ENCODE data around the gene TSPAN5.

Gene TSPAN5

GRCh38 chr4:98673978-98674377 is 15.6 kb upstream of the TSPAN5 start:
- no peak for DNase-seq (ENCODE audit: low read depth in 2 of 3, low spot score in 2 of 3)

- DNase-seq (ENCODE audit: low read depth in 2 of 3, low spot score in 2 of 3), result no peak
These were observed 14.9 kb upstream of the TSPAN5 start for GRCh38 chr4:98673288-98673644.

GRCh38 chr4:98672583-98673287 is 14.3 kb upstream of the TSPAN5 start:
- DNase-seq (ENCODE audit: low read depth in 2 of 3, low spot score in 2 of 3), result no peak

GRCh38 chr4:98671131-98671530 is 12.7 kb upstream of the TSPAN5 start:
- DNase-seq (ENCODE audit: low read depth in 2 of 3, low spot score in 2 of 3), result no peak

GRCh38 chr4:98670186-98670585 is 11.8 kb upstream of the TSPAN5 start:
- DNase-seq (ENCODE audit: low read depth in 2 of 3, low spot score in 2 of 3), result no peak

- DNase-seq (ENCODE audit: low read depth in 2 of 3, low spot score in 2 of 3), result no peak
These were observed 11.2 kb upstream of the TSPAN5 start for GRCh38 chr4:98669577-98669976.

- no peak for DNase-seq (ENCODE audit: low read depth in 2 of 3, low spot score in 2 of 3)
These were observed 6.5 kb upstream of the TSPAN5 start for GRCh38 chr4:98664959-98665358.

GRCh38 chr4:98663226-98664006 is 5.0 kb upstream of the TSPAN5 start:
- DNase-seq (ENCODE audit: low read depth in 2 of 3, low spot score in 2 of 3), result peak; percentile 25 to 43 (median 40)

GRCh38 chr4:98662626-98663225 is 4.3 kb upstream of the TSPAN5 start:
- peak in 1 of 3 experiments; percentile 24 for DNase-seq (ENCODE audit: low read depth in 2 of 3, low spot score in 2 of 3)

- DNase-seq (ENCODE audit: low read depth in 2 of 3, low spot score in 2 of 3), result no peak
These were observed 3.6 kb upstream of the TSPAN5 start for GRCh38 chr4:98662055-98662453.

- no peak for DNase-seq (ENCODE audit: low read depth in 2 of 3, low spot score in 2 of 3)
These were observed 3.1 kb upstream of the TSPAN5 start for GRCh38 chr4:98661371-98662054.

GRCh38 chr4:98659741-98660462 is 1.5 kb upstream of the TSPAN5 start:
- no peak for DNase-seq (ENCODE audit: low read depth in 2 of 3, low spot score in 2 of 3)

GRCh38 chr4:98659106-98659592 is 738 bp upstream of the TSPAN5 start:
- DNase-seq (ENCODE audit: low read depth in 2 of 3, low spot score in 2 of 3), result no peak

- DNase-seq (ENCODE audit: low read depth in 2 of 3, low spot score in 2 of 3), result peak in 2 of 3 experiments; percentile 14 to 33
These were observed 702 bp downstream of the TSPAN5 start for GRCh38 chr4:98657531-98658286.

- no peak for DNase-seq (ENCODE audit: low read depth in 2 of 3, low spot score in 2 of 3)
These were observed 1.5 kb downstream of the TSPAN5 start for GRCh38 chr4:98656886-98657285.

- no peak for DNase-seq (ENCODE audit: low read depth in 2 of 3, low spot score in 2 of 3)
These were observed 2.0 kb downstream of the TSPAN5 start for GRCh38 chr4:98656443-98656842.

- no peak for DNase-seq (ENCODE audit: low read depth in 2 of 3, low spot score in 2 of 3)
These were observed 4.2 kb downstream of the TSPAN5 start for GRCh38 chr4:98653890-98654867.

- no peak for DNase-seq (ENCODE audit: low read depth in 2 of 3, low spot score in 2 of 3)
These were observed 5.4 kb downstream of the TSPAN5 start for GRCh38 chr4:98652996-98653395.

GRCh38 chr4:98648602-98649001 is 9.8 kb downstream of the TSPAN5 start:
- no peak for DNase-seq (ENCODE audit: low read depth in 2 of 3, low spot score in 2 of 3)
